ENCODE data around the gene NAV1. TPM values are rescaled to one million over a fixed set of nuclear protein-coding genes. Genes with fewer than 3 reads are reported as not detected.

Gene NAV1
- total and polyA plus RNA-seq, 2 donors (not counting 3 experiments of a cell fraction or from before 2014, with no cell fraction given) = 19.9 to 138 TPM

DNA sequence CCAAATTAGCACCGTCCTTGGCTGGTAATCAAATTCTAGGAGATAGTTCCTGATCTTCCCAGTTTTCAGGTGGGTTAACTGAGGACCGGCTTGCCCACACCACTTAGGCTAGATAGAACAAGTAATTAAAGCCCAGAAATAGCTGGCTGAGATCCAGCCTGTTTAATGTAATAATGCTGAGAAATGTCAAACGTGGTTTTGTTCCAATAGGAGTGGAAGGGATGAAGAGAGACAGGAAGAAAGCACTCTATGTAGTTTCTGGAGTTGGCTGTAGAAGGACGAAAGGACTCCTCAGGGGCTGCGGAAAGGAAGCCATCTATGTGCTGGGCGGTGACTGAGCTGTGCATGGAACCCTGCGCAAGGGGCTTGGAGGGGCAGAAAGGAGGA lies 18.6 kb downstream of the NAV1 start:
- no peak overlapping the region for H3K4me2 ChIP-seq (ENCODE audit: insufficient read depth, low read length)
- dilution Hi-C loops (cut with MboI; ENCODE audit: extremely low pct_ligation_motif_present, low sequenced_read_pairs) (loop anchor here (25.0 kb wide), 1 partner anchor 155 kb away; no protein-coding TSS in a partner anchor), intact Hi-C loops (cut with micrococcal nuclease) (loop anchor here (2.0 to 5.0 kb wide), 3 partner anchors 19 to 75 kb away; partner anchors contain the start of gene NAV1)
- H3K27me3 ChIP-seq (ENCODE audit: control insufficient read depth in 2 of 2, insufficient read depth in 2 of 2, low read length in 2 of 2) = no peaks in the 10 kb centered on the region
- H3K27ac ChIP-seq (ENCODE audit: insufficient read depth, low read depth, low read length) = peak overlapping the region; percentile 34
- no peak overlapping the region for H2AFZ ChIP-seq (ENCODE audit: low read depth, low read length)
- POLR2A ChIA-PET = no interaction called here
- H4K20me1 ChIP-seq (replicated peaks; ENCODE audit: control insufficient read depth, extremely low read depth, insufficient read depth, low read length) = no peaks in the 10 kb centered on the region
- peaks cover 98% of the 10 kb centered on the region for H3K79me2 ChIP-seq (ENCODE audit: control insufficient read depth, insufficient read depth, low read length)
- no peaks in the 10 kb centered on the region for H3K36me3 ChIP-seq (ENCODE audit: control insufficient read depth in 2 of 2, extremely low read depth in 1 of 2, insufficient read depth in 2 of 2, low read length in 2 of 2)
- H3K9me3 ChIP-seq (replicated peaks; ENCODE audit: control insufficient read depth, insufficient read depth, low read length) = no peaks in the 10 kb centered on the region
- no TSS peak for BruUV-seq (replicated peaks)
- CTCF ChIA-PET = interaction anchor here (0.6 to 10.8 kb wide), 7 partner anchors 9 to 237 kb away, joined by 6 to 236 read pairs (median 10); no protein-coding TSS in a partner anchor
- TF ChIP-seq POLR2A (IDR thresholded peaks at IDR 0.05; ENCODE audit: low read depth, low read length) (no peak), MYC (IDR thresholded peaks at IDR 0.05; ENCODE audit: low read depth, low read length) (no peak), GATA2 (IDR thresholded peaks at IDR 0.05; ENCODE audit: insufficient read depth, insufficient read length, low read depth, low read length) (no peak), CTCF (IDR thresholded peaks at IDR 0.05; ENCODE audit: extremely low read depth in 1 of 2, insufficient read depth in 1 of 2, low read depth in 1 of 2, low read length in 2 of 2) (no peak), JUN (IDR thresholded peaks at IDR 0.05; ENCODE audit: borderline replicate concordance, insufficient read depth, insufficient read length, low read depth) (no peak), EZH2 (IDR thresholded peaks at IDR 0.05; ENCODE audit: borderline replicate concordance, low read depth, low read length, severe bottlenecking) (no peak)
- TF ChIP-seq, protein P1, sequence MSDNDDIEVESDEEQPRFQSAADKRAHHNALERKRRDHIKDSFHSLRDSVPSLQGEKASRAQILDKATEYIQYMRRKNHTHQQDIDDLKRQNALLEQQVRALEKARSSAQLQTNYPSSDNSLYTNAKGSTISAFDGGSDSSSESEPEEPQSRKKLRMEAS (IDR thresholded peaks at IDR 0.05; ENCODE audit: insufficient read depth, insufficient read length) = no peak
- H3K9me1 ChIP-seq (replicated peaks; ENCODE audit: control insufficient read depth, extremely low read depth, insufficient read depth, low read length) = no peaks in the 10 kb centered on the region
- H3K4me1 ChIP-seq (ENCODE audit: control insufficient read depth, extremely low read depth, insufficient read depth, low read length) = peaks cover 60% of the 10 kb centered on the region
- peak; percentile 15 for FAIRE-seq
- DNase-seq (ENCODE audit: low read depth, low spot score) = peak; percentile 52
- H3K9ac ChIP-seq (replicated peaks; ENCODE audit: extremely low read depth, insufficient read depth, low read length) = no peak overlapping the region
- no peak overlapping the region for H3K4me3 ChIP-seq (replicated peaks in 1 of 3; ENCODE audit: insufficient read depth in 1 of 3, low read depth in 1 of 3, low read length in 3 of 3)
